GM10266 (cell line): ENCODE data around the gene MAML3.

Experiments used
- DNase-seq: peaks from one replicate; pipeline ENCODE4 v3.0.0; 2012; ENCODE audit errors: extremely low spot score
- TF ChIP-seq, protein P1 (sequence below): IDR thresholded peaks from 2 replicates; pipeline ENCODE4 v1.5.1; 2012; ENCODE audit warnings: mild to moderate bottlenecking, low read depth; ENCODE audit not compliant: control insufficient read depth, insufficient read depth; ENCODE audit errors: missing control alignments

MAML3 gene

DNA sequence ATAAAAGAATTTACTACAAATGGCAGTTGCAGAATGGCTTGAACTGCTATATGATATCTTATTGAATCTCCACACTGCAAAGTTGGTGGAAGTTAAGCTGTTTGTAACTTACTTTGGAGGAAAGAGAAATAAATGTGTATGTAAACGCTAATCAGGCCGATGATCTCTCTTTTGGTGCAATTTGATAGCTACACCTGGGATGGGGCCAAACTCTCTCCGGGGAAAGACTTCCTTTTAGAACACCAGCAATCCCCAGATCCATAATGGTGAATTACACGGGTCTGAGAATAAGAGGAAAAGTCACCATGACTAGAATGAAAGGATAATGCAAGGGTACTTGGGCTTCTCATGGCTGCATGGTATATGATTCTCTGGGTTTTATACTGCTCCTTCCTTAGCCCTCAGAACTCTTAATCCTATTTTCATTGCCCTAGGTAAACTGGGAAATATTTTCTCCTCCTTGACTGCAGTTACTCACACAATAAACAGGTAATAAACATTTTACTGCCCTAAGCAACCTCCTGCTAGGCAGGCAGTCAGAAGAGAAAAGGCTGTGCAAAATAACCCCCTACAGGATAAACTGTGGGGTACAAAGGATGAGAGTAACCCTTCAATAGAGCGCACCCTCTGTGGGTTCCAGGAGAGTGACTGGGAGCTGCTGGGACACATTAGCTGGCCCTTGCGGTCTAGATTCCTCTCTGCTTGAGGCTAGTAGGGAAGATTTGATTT is 379.1 kb downstream of the MAML3 start:
- TF ChIP-seq, protein P1, sequence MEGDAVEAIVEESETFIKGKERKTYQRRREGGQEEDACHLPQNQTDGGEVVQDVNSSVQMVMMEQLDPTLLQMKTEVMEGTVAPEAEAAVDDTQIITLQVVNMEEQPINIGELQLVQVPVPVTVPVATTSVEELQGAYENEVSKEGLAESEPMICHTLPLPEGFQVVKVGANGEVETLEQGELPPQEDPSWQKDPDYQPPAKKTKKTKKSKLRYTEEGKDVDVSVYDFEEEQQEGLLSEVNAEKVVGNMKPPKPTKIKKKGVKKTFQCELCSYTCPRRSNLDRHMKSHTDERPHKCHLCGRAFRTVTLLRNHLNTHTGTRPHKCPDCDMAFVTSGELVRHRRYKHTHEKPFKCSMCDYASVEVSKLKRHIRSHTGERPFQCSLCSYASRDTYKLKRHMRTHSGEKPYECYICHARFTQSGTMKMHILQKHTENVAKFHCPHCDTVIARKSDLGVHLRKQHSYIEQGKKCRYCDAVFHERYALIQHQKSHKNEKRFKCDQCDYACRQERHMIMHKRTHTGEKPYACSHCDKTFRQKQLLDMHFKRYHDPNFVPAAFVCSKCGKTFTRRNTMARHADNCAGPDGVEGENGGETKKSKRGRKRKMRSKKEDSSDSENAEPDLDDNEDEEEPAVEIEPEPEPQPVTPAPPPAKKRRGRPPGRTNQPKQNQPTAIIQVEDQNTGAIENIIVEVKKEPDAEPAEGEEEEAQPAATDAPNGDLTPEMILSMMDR, result no peak
- DNase-seq, result no peak

DNA sequence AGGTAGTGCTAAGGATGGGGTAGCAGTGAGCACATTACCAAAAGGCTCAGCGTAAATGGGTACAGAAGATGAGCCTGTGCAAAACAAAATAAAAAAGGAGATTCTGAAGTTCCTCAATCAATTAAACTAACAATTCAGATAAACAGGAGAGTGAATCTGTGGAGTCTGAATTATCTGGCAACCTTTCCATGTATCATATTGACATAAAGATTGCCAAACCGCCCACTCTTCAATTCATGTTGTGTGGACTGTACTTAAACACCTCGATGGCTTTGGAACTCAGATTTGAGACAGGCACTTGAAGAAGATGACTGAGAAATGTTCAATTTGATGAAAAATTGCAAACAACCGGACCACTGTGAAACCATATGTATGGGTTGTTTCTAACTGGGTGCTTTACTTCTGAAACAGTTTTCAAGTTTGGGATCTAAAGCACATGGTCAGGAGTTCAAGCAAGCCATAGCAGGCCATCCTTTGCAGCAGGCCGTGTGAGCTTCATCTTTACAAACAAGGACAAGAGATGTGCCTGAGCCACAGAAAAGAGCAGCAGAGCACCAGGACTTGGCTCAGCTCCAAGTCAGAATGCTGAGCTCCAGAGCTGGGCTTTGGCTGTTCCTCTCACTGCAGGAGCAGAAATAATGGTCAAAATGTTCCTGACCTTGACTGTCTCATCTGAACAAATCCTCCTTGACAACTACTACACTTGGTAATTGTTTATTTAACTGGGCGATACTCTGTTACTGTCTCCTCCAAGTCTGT is 380.2 kb downstream of the MAML3 start:
- TF ChIP-seq, protein P1, result no peak
- no peak for DNase-seq

DNA sequence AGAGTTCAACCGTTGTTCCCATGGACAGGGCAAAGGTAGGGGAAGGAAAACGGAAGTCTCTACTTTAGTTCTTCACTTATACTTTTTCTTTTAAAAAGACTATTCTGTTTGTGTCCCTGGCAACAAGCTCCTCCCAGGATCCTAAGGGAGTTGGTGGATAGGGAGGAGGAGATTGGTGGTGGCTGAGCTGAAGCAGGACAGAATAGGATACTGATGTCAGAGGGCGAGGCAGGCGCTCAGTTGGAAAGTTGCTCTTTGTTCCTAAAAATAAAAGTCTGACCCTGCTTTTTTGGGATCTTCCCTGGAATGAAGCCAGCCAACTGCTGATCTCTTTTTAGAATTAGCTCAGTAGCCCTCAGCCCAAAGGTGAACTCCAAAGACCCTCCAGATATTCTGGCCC is 383.6 kb downstream of the MAML3 start:
- TF ChIP-seq, protein P1, result no peak
- DNase-seq, result no peak

DNA sequence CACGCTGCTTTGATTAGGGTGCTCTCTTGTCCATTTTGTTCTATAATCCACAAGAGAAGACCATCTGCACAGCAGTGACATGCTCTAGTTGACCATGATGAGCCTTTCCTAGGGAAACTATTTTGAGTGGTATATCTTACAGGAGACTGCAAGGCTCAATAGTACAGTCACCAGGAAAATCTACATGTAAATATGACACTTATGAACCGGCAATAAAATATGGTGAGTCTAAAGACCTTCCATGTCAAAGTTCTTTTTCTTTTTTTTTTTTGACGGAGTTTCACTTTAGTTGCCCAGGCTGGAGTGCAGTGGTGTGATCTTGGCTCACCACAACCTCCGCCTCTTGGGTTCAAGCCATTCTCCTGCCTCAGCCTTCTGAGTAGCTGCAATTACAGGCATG is 384.6 kb downstream of the MAML3 start:
- TF ChIP-seq, protein P1, result no peak
- DNase-seq, result no peak

DNA sequence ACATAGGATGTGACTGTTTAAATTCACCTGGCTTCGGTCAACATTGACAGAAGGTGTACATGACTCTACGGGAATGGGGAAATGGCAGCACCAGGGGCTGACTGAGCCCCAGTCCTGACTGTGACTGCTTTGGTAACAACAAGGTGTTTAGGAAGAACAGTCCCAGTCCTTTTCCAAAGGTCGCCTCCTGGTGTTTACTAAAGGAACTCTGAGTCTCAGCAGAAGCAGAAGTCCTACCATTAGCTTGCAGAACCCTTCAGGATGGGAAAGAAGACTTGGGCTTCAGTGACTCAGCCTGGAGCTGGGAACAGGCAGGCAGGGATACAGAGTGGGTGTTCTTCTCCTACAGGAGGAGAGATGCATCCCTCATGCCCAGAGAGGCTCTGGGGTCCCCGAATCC is 385.1 kb downstream of the MAML3 start:
- TF ChIP-seq, protein P1, result no peak
- DNase-seq, result no peak

DNA sequence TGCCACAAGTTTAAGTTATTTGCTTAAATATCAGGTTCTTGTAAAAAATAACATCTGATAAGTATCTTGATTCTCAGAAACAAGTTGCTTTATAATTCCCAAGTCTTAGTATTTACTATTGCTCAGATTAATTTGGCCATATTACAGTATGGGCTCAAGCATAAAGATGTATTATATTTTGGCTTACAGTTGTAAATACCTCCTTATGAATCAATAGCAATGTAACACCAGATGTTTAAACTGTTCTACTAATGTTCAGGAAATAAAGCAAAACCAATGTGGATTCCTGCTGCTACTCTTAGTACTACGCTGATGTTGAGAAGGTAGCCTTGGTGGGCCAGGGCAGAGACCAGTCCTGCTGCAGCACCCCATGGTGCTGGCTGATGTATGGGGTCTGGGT is 385.6 kb downstream of the MAML3 start:
- TF ChIP-seq, protein P1, result no peak
- no peak for DNase-seq

DNA sequence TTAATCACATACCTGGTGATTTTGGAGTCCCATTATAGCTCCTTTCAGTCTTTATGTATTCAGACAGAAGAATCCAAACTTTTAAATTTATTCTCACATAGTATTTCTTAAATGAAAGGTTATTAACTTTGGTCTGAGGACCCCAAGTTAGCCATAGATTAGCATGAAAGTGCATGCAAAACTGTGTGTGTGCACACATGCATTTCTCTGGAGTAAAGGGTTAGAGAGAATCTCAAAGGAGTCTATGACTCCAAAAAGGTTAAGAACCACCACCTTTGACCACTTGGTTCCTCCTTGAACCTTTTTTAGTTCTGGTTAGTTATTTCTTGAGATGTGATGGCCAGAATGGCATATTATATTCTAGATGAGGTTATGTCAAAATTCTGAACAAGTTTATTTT is 386.4 kb downstream of the MAML3 start:
- no peak for DNase-seq
- TF ChIP-seq, protein P1, result no peak
